IMR-90 (cell line): ENCODE data around the gene ZNF468. TPM values are rescaled to one million over a fixed set of nuclear protein-coding genes. Genes with fewer than 3 reads are reported as not detected.

ENCODE experiments used
- ATAC-seq: fragments of 200-7000 bp; cut with Tn5 transposase; 2 replicates; pipeline ENCODE4 v1.9.1; 2020; ENCODE audit warnings: low read depth, mild to moderate bottlenecking, moderate library complexity
- BruUV-seq: library from RNA; stranded (reverse); fragments of 400-500 nt; replicated peaks from 2 replicates; lab custom pipeline; 2021; lab: Mats Ljungman, UMichigan
- CTCF ChIA-PET: fragments of 300-600 bp; formaldehyde crosslinking; extraction: SDS; loops from one replicate; lab custom pipeline; 2021; ENCODE audit warnings: antibody characterized with exemption; lab: Yijun Ruan, JAX
- POLR2A ChIA-PET: fragments of 300-600 bp; sonication (Branson Sonifier 250); formaldehyde crosslinking; loops from one replicate; lab custom pipeline; 2022; ENCODE audit warnings: antibody characterized with exemption; ENCODE audit not compliant: unreplicated experiment; lab: Charles Lee
- DNase-seq: peaks from one replicate; pipeline ENCODE4 v3.0.0; 2013
- H2AFZ ChIP-seq: replicated peaks from 2 replicates; pipeline ENCODE3; 2013; ENCODE audit warnings: low read length, mild to moderate bottlenecking; ENCODE audit not compliant: poor library complexity
- H2AK5ac ChIP-seq: 2 replicates; pipeline ENCODE4 v1.6.1; 2013; ENCODE audit warnings: low read depth, low read length, inconsistent platforms
- H2AK9ac ChIP-seq: replicated peaks from 2 replicates; pipeline ENCODE3; 2013; ENCODE audit warnings: mild to moderate bottlenecking, low read depth, low read length, moderate library complexity; ENCODE audit not compliant: poor library complexity
- H2BK120ac ChIP-seq: 2 replicates; pipeline ENCODE4 v1.6.1; 2013; ENCODE audit warnings: low read depth, low read length, inconsistent platforms
- H2BK15ac ChIP-seq: 3 replicates; pipeline ENCODE4 v1.6.1; 2013; ENCODE audit warnings: low read depth, low read length, inconsistent platforms
- H2BK20ac ChIP-seq: 2 replicates; pipeline ENCODE4 v1.6.1; 2013; ENCODE audit warnings: low read depth, mild to moderate bottlenecking, inconsistent platforms, low read length, moderate library complexity
- H2BK5ac ChIP-seq: 2 replicates; pipeline ENCODE4 v1.6.1; 2013; ENCODE audit warnings: mild to moderate bottlenecking, low read depth, low read length, inconsistent platforms; ENCODE audit not compliant: poor library complexity, severe bottlenecking
- H3K14ac ChIP-seq: replicated peaks from 2 replicates; pipeline ENCODE4 v1.6.1; 2013; ENCODE audit warnings: low read depth, low read length, inconsistent platforms
- H3K18ac ChIP-seq: 2 replicates; pipeline ENCODE4 v1.6.1; 2013; ENCODE audit warnings: low read depth, low read length, control low read depth
- H3K23ac ChIP-seq: 2 replicates; pipeline ENCODE4 v1.6.1; 2013; ENCODE audit warnings: low read depth, low read length, inconsistent platforms
- H3K27ac ChIP-seq: 2 replicates; pipeline ENCODE4 v1.5.1; 2013; ENCODE audit warnings: mild to moderate bottlenecking, control low read depth, low read length; ENCODE audit not compliant: insufficient read depth
- H3K27me3 ChIP-seq: 2 replicates; pipeline ENCODE4 v1.6.1; 2013; ENCODE audit warnings: low read length; ENCODE audit not compliant: control insufficient read depth, insufficient read depth
- H3K36me3 ChIP-seq: 2 replicates; pipeline ENCODE4 v1.6.1; 2013; ENCODE audit warnings: low read length, mixed read lengths; ENCODE audit not compliant: control insufficient read depth, insufficient read depth
- H3K4ac ChIP-seq: 2 replicates; pipeline ENCODE4 v1.6.1; 2013; ENCODE audit warnings: low read depth, low read length, inconsistent platforms
- H3K4me1 ChIP-seq: 2 replicates; pipeline ENCODE4 v1.6.1; 2013; ENCODE audit warnings: low read length, mixed read lengths; ENCODE audit not compliant: control insufficient read depth, insufficient read depth
- H3K4me2 ChIP-seq: 2 replicates; pipeline ENCODE4 v1.6.1; 2013; ENCODE audit warnings: low read depth, mild to moderate bottlenecking, control low read depth, low read length, moderate library complexity
- H3K4me3 ChIP-seq: 2 replicates; pipeline ENCODE4 v1.5.1; 2013; ENCODE audit warnings: low read depth, mild to moderate bottlenecking, control low read depth, low read length, moderate library complexity; ENCODE audit not compliant: insufficient read depth
- H3K56ac ChIP-seq: 2 replicates; pipeline ENCODE4 v1.6.1; 2013; ENCODE audit warnings: low read length, inconsistent platforms; ENCODE audit not compliant: insufficient read depth; ENCODE audit errors: extremely low read depth
- H3K79me1 ChIP-seq, 2 experiments: 2 replicates each; pipeline ENCODE4 v1.6.1; 2013; ENCODE audit warnings: low read length in 2 of 2, inconsistent platforms in 1 of 2, low read depth in 1 of 2
- H3K9ac ChIP-seq: 2 replicates; pipeline ENCODE4 v1.6.1; 2013; ENCODE audit warnings: low read depth, low read length, control low read depth
- H3K9me1 ChIP-seq: 2 replicates; pipeline ENCODE4 v1.6.1; 2013; ENCODE audit warnings: low read length, inconsistent platforms; ENCODE audit not compliant: insufficient read depth
- H3K9me3 ChIP-seq: 2 replicates; pipeline ENCODE4 v1.6.1; 2013; ENCODE audit warnings: low read length; ENCODE audit not compliant: control insufficient read depth, insufficient read depth
- H4K20me1 ChIP-seq: 2 replicates; pipeline ENCODE4 v1.6.1; 2013; ENCODE audit warnings: low read length, inconsistent platforms; ENCODE audit not compliant: insufficient read depth
- H4K5ac ChIP-seq: 2 replicates; pipeline ENCODE4 v1.6.1; 2013; ENCODE audit warnings: mild to moderate bottlenecking, low read depth, low read length, control low read depth
- H4K8ac ChIP-seq, 2 experiments: 2 replicates each; pipeline ENCODE4 v1.6.1; 2013; ENCODE audit warnings: low read depth in 2 of 2, low read length in 2 of 2, control low read depth in 1 of 2, inconsistent platforms in 1 of 2
- H4K91ac ChIP-seq: 2 replicates; pipeline ENCODE4 v1.6.1; 2013; ENCODE audit warnings: low read depth, low read length, inconsistent platforms; ENCODE audit not compliant: insufficient read depth
- BHLHE40 ChIP-seq: fragments of 150-350 bp; IDR thresholded peaks from 2 replicates; pipeline ENCODE4 v1.6.1; 2016; ENCODE audit warnings: mild to moderate bottlenecking, low read depth, low read length
- CEBPB ChIP-seq: IDR thresholded peaks from 2 replicates; pipeline ENCODE4 v1.6.1; 2012; ENCODE audit warnings: low read depth, low read length, improper control_type of control experiment
- CHD1 ChIP-seq: IDR thresholded peaks from 2 replicates; pipeline ENCODE4 v1.6.1; 2012; ENCODE audit warnings: low read depth, low read length, improper control_type of control experiment
- ELK1 ChIP-seq: fragments of 150-350 bp; IDR thresholded peaks from 2 replicates; pipeline ENCODE4 v1.6.1; 2016; ENCODE audit warnings: low read depth, mild to moderate bottlenecking, low read length, moderate library complexity, borderline replicate concordance
- FOS ChIP-seq: fragments of 150-350 bp; IDR thresholded peaks from 2 replicates; pipeline ENCODE4 v1.6.1; 2016; ENCODE audit warnings: low read depth, low read length
- MAFK ChIP-seq: IDR thresholded peaks from 2 replicates; pipeline ENCODE4 v1.6.1; 2012; ENCODE audit warnings: low read depth, low read length, improper control_type of control experiment
- MAZ ChIP-seq: IDR thresholded peaks from 2 replicates; pipeline ENCODE4 v1.6.1; 2012; ENCODE audit warnings: low read depth, mild to moderate bottlenecking, low read length, improper control_type of control experiment, moderate library complexity, borderline replicate concordance
- MXI1 ChIP-seq: IDR thresholded peaks from 2 replicates; pipeline ENCODE4 v1.6.1; 2012; ENCODE audit warnings: low read depth, mild to moderate bottlenecking, low read length, moderate library complexity, borderline replicate concordance
- NFE2L2 ChIP-seq: fragments of 150-350 bp; IDR thresholded peaks from 2 replicates; pipeline ENCODE4 v1.6.1; 2016; ENCODE audit warnings: low read depth, mild to moderate bottlenecking, low read length
- POLR2A ChIP-seq: IDR thresholded peaks from 2 replicates; pipeline ENCODE4 v1.6.1; 2012; ENCODE audit warnings: mild to moderate bottlenecking, low read depth, low read length
- RAD21 ChIP-seq: IDR thresholded peaks from 2 replicates; pipeline ENCODE4 v1.6.1; 2012; ENCODE audit warnings: low read length, improper control_type of control experiment
- RCOR1 ChIP-seq: IDR thresholded peaks from 2 replicates; pipeline ENCODE4 v1.6.1; 2012; ENCODE audit warnings: mild to moderate bottlenecking, low read length, improper control_type of control experiment; ENCODE audit not compliant: insufficient replicate concordance
- RFX5 ChIP-seq: IDR thresholded peaks from 2 replicates; pipeline ENCODE4 v1.8.0; 2012; ENCODE audit warnings: low read depth, mild to moderate bottlenecking, low read length, moderate library complexity
- SMC3 ChIP-seq: fragments of 150-350 bp; IDR thresholded peaks from 2 replicates; pipeline ENCODE4 v1.6.1; 2016; ENCODE audit warnings: low read depth, mild to moderate bottlenecking, antibody characterized with exemption, low read length, moderate library complexity
- WGBS, 2 experiments: methylation state at CpG; one replicate each; pipeline versions ENCODE4 v1.1.5 to v1.1.7; 2013; ENCODE audit warnings: missing lambda C conversion rate in 2 of 2; ENCODE audit not compliant: insufficient read length in 1 of 2; ENCODE audit errors: extremely low coverage in 2 of 2; 5-methylcytosine and 5-hydroxymethylcytosine counted together
- dilution Hi-C: fragments of 300-500 bp; cut with HindIII; formaldehyde crosslinking; loops from one replicate; pipeline ENCODE4 v1.14.3; 2018; ENCODE audit warnings: low sequenced_read_pairs; ENCODE audit not compliant: unreplicated experiment
- in situ Hi-C: fragments of 300-500 bp; cut with MboI; formaldehyde crosslinking; loops from 3 replicates; pipeline ENCODE4 v1.14.3; 2019; ENCODE audit warnings: low sequenced_read_pairs, inconsistent platforms, mixed read lengths
- intact Hi-C: fragments of 100-400 bp; cut with micrococcal nuclease; formaldehyde crosslinking; loops from 2 replicates; pipeline ENCODE4 v1.10.0; 2022
- polyA plus RNA-seq, 3 experiments: library from polyadenylated mRNA; depleted of rRNA; stranded (reverse); fragments of >200 nt; gene quantifications; 2 replicates each; pipeline ENCODE4 v1.2.3, GENCODE V29; 2012; ENCODE audit warnings: low replicate concordance in 1 of 3
- total RNA-seq: library from RNA; depleted of rRNA; stranded (reverse); fragments of >200 nt; gene quantifications from 2 replicates; pipeline ENCODE4 v1.2.3, GENCODE V29; 2012
- TF ChIP-seq, protein P1 (sequence below): conservative IDR thresholded peaks from 2 replicates; pipeline ENCODE4 v1.5.1; 2012; ENCODE audit warnings: mild to moderate bottlenecking, low read depth, low read length, improper control_type of control experiment
- TF ChIP-seq, protein P2 (sequence below): fragments of 150-350 bp; IDR thresholded peaks from 2 replicates; pipeline ENCODE4 v1.6.1; 2017; ENCODE audit warnings: mild to moderate bottlenecking, antibody characterized with exemption, low read length, low read depth

The ZNF468 gene
- total and polyA plus RNA-seq, 2 of the 4 experiments (the other 2 are of a cell fraction), result 6.2 to 20.1 TPM

GRCh38 chr19:52789440-52789839 lies 68.0 kb downstream of the ZNF468 start:
- in situ Hi-C loops, result no loop called here
- no peak overlapping the region for H3K4ac ChIP-seq
- no peak overlapping the region for H3K14ac ChIP-seq
- no TSS peak for BruUV-seq
- WGBS, 2 experiments, result no CpG with 5 or more reads among the region's 6 CpGs
- dilution Hi-C loops, result no loop called here
- H2BK5ac ChIP-seq, result no peak overlapping the region
- no peaks in the 10 kb centered on the region for H3K79me1 ChIP-seq
- no peak overlapping the region for H4K8ac ChIP-seq
- TF ChIP-seq CHD1 (no peak), RAD21 (no peak), MAZ (no peak), CEBPB (no peak), NFE2L2 (no peak), ELK1 (no peak), MXI1 (no peak), POLR2A (no peak), RCOR1 (no peak), FOS (no peak), BHLHE40 (no peak), SMC3 (no peak), RFX5 (no peak), MAFK (no peak)
- TF ChIP-seq, protein P1, sequence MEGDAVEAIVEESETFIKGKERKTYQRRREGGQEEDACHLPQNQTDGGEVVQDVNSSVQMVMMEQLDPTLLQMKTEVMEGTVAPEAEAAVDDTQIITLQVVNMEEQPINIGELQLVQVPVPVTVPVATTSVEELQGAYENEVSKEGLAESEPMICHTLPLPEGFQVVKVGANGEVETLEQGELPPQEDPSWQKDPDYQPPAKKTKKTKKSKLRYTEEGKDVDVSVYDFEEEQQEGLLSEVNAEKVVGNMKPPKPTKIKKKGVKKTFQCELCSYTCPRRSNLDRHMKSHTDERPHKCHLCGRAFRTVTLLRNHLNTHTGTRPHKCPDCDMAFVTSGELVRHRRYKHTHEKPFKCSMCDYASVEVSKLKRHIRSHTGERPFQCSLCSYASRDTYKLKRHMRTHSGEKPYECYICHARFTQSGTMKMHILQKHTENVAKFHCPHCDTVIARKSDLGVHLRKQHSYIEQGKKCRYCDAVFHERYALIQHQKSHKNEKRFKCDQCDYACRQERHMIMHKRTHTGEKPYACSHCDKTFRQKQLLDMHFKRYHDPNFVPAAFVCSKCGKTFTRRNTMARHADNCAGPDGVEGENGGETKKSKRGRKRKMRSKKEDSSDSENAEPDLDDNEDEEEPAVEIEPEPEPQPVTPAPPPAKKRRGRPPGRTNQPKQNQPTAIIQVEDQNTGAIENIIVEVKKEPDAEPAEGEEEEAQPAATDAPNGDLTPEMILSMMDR, result no peak
- TF ChIP-seq, protein P2, sequence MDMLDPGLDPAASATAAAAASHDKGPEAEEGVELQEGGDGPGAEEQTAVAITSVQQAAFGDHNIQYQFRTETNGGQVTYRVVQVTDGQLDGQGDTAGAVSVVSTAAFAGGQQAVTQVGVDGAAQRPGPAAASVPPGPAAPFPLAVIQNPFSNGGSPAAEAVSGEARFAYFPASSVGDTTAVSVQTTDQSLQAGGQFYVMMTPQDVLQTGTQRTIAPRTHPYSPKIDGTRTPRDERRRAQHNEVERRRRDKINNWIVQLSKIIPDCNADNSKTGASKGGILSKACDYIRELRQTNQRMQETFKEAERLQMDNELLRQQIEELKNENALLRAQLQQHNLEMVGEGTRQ, result no peak
- intact Hi-C loops, result loop anchor here (5.0 kb wide), 1 partner anchor 173 kb away; the partner anchor contains the start of gene ZNF816
- no peak overlapping the region for H2BK15ac ChIP-seq
- no peak overlapping the region for H3K9ac ChIP-seq
- H3K9me1 ChIP-seq, result no peaks in the 10 kb centered on the region
- CTCF ChIA-PET, result no interaction called here
- H2BK20ac ChIP-seq, result no peak overlapping the region
- H3K36me3 ChIP-seq, result no peaks in the 10 kb centered on the region
- H3K4me3 ChIP-seq, result no peak overlapping the region
- H2AK9ac ChIP-seq, result no peak overlapping the region
- H3K56ac ChIP-seq, result no peak overlapping the region
- DNase-seq, result no peak
- 0 out of 2 replicates have a peak, but pooled peaks cover 1% of the 10 kb centered on the region for H3K4me1 ChIP-seq
- H4K20me1 ChIP-seq, result no peaks in the 10 kb centered on the region
- H2BK120ac ChIP-seq, result no peak overlapping the region
- H2AFZ ChIP-seq, result no peak overlapping the region
- POLR2A ChIA-PET, result no interaction called here
- H3K4me2 ChIP-seq, result no peak overlapping the region
- no peaks in the 10 kb centered on the region for H3K27me3 ChIP-seq
- ATAC-seq, result no peak
- H4K5ac ChIP-seq, result no peak overlapping the region
- peaks cover 14% of the 10 kb centered on the region for H3K9me3 ChIP-seq
- H2AK5ac ChIP-seq, result no peak overlapping the region
- no peak overlapping the region for H3K27ac ChIP-seq
- H4K91ac ChIP-seq, result no peak overlapping the region
- H3K18ac ChIP-seq, result no peak overlapping the region
- H3K23ac ChIP-seq, result no peak overlapping the region
